Prostate gland (tissue), 2 donors: ENCODE results near the gene CRTAC1.

ENCODE experiments used
- POLR2A ChIP-seq: fragments of 450-650 bp; IDR thresholded peaks from one replicate; pipeline ENCODE4 v1.6.1; 2016; ENCODE audit warnings: antibody characterized with exemption, mild to moderate bottlenecking
- POLR2AphosphoS5 ChIP-seq: sonication (generic); formaldehyde crosslinking; IDR thresholded peaks from one replicate; pipeline ENCODE4 v1.6.1; 2017; ENCODE audit warnings: antibody characterized with exemption
- TF ChIP-seq, protein P1 (sequence below), 4 experiments: fragments of 200-600 bp in 2 of 4; fragments of 450-650 bp in 2 of 4; sonication (generic) in 2 of 4; IDR thresholded peaks; 1 replicate in 3 of 4; 2 replicates in 1 of 4; pipeline ENCODE4 v1.5.1; 2016 to 2019; ENCODE audit warnings: antibody characterized with exemption in 4 of 4, mild to moderate bottlenecking in 2 of 4, moderate library complexity in 2 of 4

DNA sequence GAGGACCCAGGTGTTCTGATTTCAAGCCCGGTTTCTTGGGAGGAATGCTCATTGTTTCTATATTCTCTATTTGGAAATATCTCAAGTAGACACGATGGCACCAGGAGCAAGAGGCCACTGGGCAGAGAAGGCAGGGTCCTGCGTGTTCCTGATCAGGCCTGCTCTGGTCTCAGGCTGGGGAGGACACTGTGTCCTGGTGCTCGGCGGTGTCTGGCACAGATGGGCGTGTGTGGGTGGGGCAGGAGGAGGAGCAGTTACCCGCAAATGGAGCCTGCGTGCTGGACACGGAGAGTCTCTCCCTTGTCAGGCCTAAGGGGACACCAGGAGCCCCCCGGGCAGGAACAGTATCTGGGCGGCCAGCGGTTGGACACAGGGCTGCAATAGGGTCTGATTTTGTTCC, 206.7 kb downstream of the CRTAC1 start:
- TF ChIP-seq, protein P1, sequence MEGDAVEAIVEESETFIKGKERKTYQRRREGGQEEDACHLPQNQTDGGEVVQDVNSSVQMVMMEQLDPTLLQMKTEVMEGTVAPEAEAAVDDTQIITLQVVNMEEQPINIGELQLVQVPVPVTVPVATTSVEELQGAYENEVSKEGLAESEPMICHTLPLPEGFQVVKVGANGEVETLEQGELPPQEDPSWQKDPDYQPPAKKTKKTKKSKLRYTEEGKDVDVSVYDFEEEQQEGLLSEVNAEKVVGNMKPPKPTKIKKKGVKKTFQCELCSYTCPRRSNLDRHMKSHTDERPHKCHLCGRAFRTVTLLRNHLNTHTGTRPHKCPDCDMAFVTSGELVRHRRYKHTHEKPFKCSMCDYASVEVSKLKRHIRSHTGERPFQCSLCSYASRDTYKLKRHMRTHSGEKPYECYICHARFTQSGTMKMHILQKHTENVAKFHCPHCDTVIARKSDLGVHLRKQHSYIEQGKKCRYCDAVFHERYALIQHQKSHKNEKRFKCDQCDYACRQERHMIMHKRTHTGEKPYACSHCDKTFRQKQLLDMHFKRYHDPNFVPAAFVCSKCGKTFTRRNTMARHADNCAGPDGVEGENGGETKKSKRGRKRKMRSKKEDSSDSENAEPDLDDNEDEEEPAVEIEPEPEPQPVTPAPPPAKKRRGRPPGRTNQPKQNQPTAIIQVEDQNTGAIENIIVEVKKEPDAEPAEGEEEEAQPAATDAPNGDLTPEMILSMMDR (IDR thresholded peaks at IDR 0.05) = no peak
- TF ChIP-seq POLR2AphosphoS5 (no peak), POLR2A (no peak)
